Parathyroid adenoma (tissue), 2 donors: ENCODE data around the gene RHNO1.

Experiments
- H2AFZ ChIP-seq: fragments of 300-600 bp; sonication (generic); one replicate; pipeline ENCODE4 v1.7.0; 2017; ENCODE audit warnings: antibody characterized with exemption, mild to moderate bottlenecking
- H3K27ac ChIP-seq: fragments of 300-600 bp; sonication (generic); one replicate; pipeline ENCODE4 v1.7.0; 2017
- H3K27me3 ChIP-seq: fragments of 300-600 bp; sonication (generic); one replicate; pipeline ENCODE4 v1.7.0; 2017; ENCODE audit warnings: low read length; ENCODE audit not compliant: control insufficient read depth, insufficient read depth
- H3K36me3 ChIP-seq: fragments of 300-600 bp; sonication (generic); one replicate; pipeline ENCODE4 v1.7.0; 2017; ENCODE audit warnings: low read length; ENCODE audit not compliant: control insufficient read depth, insufficient read depth
- H3K4me1 ChIP-seq: fragments of 300-600 bp; sonication (generic); one replicate; pipeline ENCODE4 v1.7.0; 2017; ENCODE audit warnings: control low read depth
- H3K4me2 ChIP-seq: fragments of 300-600 bp; sonication (generic); one replicate; pipeline ENCODE4 v1.7.0; 2017; ENCODE audit warnings: low read length
- H3K4me3 ChIP-seq: fragments of 300-600 bp; sonication (generic); one replicate; pipeline ENCODE4 v1.7.0; 2017; ENCODE audit warnings: low read depth, low read length
- H3K79me2 ChIP-seq: fragments of 300-600 bp; sonication (generic); one replicate; pipeline ENCODE4 v1.7.0; 2017; ENCODE audit warnings: control low read depth
- H3K9ac ChIP-seq: fragments of 300-600 bp; sonication (generic); one replicate; pipeline ENCODE4 v1.7.0; 2017; ENCODE audit warnings: mild to moderate bottlenecking
- H3K9me3 ChIP-seq: fragments of 300-600 bp; sonication (generic); one replicate; pipeline ENCODE4 v1.7.0; 2017; ENCODE audit warnings: low read length; ENCODE audit not compliant: control insufficient read depth
- TF ChIP-seq, protein P1 (sequence below): fragments of 300-600 bp; sonication (generic); IDR thresholded peaks from one replicate; pipeline ENCODE4 v1.7.0; 2017; ENCODE audit warnings: antibody characterized with exemption, mild to moderate bottlenecking
- donor health status: primary hyperparathyroidism.

The RHNO1 gene

GRCh38 chr12:2841056-2841650, 35.9 kb upstream of the RHNO1 start:
- Histone ChIP-seq H3K79me2 (no peaks in the 10 kb centered on the region), H3K9ac (no peak overlapping the region), H3K4me1 (no peaks in the 10 kb centered on the region), H2AFZ (no peak overlapping the region), H3K27ac (no peak overlapping the region), H3K4me2 (no peak overlapping the region), H3K36me3 (no peaks in the 10 kb centered on the region), H3K4me3 (no peak overlapping the region), H3K9me3 (no peaks in the 10 kb centered on the region), H3K27me3 (no peaks in the 10 kb centered on the region)
- TF ChIP-seq, protein P1, sequence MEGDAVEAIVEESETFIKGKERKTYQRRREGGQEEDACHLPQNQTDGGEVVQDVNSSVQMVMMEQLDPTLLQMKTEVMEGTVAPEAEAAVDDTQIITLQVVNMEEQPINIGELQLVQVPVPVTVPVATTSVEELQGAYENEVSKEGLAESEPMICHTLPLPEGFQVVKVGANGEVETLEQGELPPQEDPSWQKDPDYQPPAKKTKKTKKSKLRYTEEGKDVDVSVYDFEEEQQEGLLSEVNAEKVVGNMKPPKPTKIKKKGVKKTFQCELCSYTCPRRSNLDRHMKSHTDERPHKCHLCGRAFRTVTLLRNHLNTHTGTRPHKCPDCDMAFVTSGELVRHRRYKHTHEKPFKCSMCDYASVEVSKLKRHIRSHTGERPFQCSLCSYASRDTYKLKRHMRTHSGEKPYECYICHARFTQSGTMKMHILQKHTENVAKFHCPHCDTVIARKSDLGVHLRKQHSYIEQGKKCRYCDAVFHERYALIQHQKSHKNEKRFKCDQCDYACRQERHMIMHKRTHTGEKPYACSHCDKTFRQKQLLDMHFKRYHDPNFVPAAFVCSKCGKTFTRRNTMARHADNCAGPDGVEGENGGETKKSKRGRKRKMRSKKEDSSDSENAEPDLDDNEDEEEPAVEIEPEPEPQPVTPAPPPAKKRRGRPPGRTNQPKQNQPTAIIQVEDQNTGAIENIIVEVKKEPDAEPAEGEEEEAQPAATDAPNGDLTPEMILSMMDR, result no peak

- TF ChIP-seq, protein P1, result no peak
- H3K79me2 ChIP-seq, result no peaks in the 10 kb centered on the region
- no peak overlapping the region for H2AFZ ChIP-seq
- no peaks in the 10 kb centered on the region for H3K4me1 ChIP-seq
- no peak overlapping the region for H3K27ac ChIP-seq
- H3K36me3 ChIP-seq, result no peaks in the 10 kb centered on the region
- no peak overlapping the region for H3K4me2 ChIP-seq
- no peak overlapping the region for H3K9ac ChIP-seq
- H3K4me3 ChIP-seq, result no peak overlapping the region
- no peaks in the 10 kb centered on the region for H3K9me3 ChIP-seq
- H3K27me3 ChIP-seq, result no peaks in the 10 kb centered on the region
Observed at GRCh38 chr12:2842948-2843347, 34.1 kb upstream of the RHNO1 start.

GRCh38 chr12:2844786-2845185, 32.2 kb upstream of the RHNO1 start:
- H3K9ac ChIP-seq, result no peak overlapping the region
- no peaks in the 10 kb centered on the region for H3K4me1 ChIP-seq
- no peak overlapping the region for H3K4me2 ChIP-seq
- H3K27me3 ChIP-seq, result no peaks in the 10 kb centered on the region
- TF ChIP-seq, protein P1, result no peak
- H3K36me3 ChIP-seq, result no peaks in the 10 kb centered on the region
- no peak overlapping the region for H3K27ac ChIP-seq
- H3K4me3 ChIP-seq, result no peak overlapping the region
- no peak overlapping the region for H2AFZ ChIP-seq
- H3K9me3 ChIP-seq, result no peaks in the 10 kb centered on the region
- H3K79me2 ChIP-seq, result no peaks in the 10 kb centered on the region

GRCh38 chr12:2845280-2845679, 31.7 kb upstream of the RHNO1 start:
- H3K36me3 ChIP-seq, result no peaks in the 10 kb centered on the region
- H3K4me1 ChIP-seq, result no peaks in the 10 kb centered on the region
- no peak overlapping the region for H3K9ac ChIP-seq
- H3K4me3 ChIP-seq, result no peak overlapping the region
- H3K27ac ChIP-seq, result no peak overlapping the region
- TF ChIP-seq, protein P1, result no peak
- H3K4me2 ChIP-seq, result no peak overlapping the region
- no peaks in the 10 kb centered on the region for H3K79me2 ChIP-seq
- no peak overlapping the region for H2AFZ ChIP-seq
- no peaks in the 10 kb centered on the region for H3K9me3 ChIP-seq
- H3K27me3 ChIP-seq, result no peaks in the 10 kb centered on the region

DNA sequence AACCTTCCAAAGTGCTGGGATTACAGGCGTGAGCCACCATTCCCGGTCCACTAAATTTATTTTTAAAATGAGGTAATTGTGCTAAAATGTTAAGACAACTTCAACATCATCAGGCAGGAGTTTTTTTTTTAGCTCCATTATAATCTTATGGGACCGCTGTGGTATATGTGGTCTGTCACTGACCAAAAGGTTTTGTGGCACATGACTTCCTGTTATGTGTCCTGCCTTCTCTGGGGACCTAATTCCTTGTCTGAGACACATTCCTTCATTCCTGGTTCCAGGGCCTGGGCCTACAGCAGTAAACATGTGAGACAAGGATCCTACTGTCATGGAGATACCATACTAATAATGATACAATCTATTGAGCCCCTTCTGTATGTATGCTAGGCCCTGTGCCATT, 25.1 kb upstream of the RHNO1 start:
- no peak overlapping the region for H3K4me3 ChIP-seq
- H3K79me2 ChIP-seq, result no peaks in the 10 kb centered on the region
- H3K36me3 ChIP-seq, result no peaks in the 10 kb centered on the region
- no peak overlapping the region for H3K27ac ChIP-seq
- no peaks in the 10 kb centered on the region for H3K9me3 ChIP-seq
- no peaks in the 10 kb centered on the region for H3K4me1 ChIP-seq
- H3K9ac ChIP-seq, result no peak overlapping the region
- H2AFZ ChIP-seq, result no peak overlapping the region
- no peaks in the 10 kb centered on the region for H3K27me3 ChIP-seq
- H3K4me2 ChIP-seq, result no peak overlapping the region
- TF ChIP-seq, protein P1, result no peak
